H9 (cell line): ENCODE data around the gene SNX1. TPM values are rescaled to one million over a fixed set of nuclear protein-coding genes. Genes with fewer than 3 reads are reported as not detected.

ENCODE experiments used
- DNase-seq: peaks from one replicate; pipeline ENCODE4 v3.0.0-alpha.2; 2017
- H2AFZ ChIP-seq: one replicate; pipeline ENCODE4 v1.6.1; 2013; ENCODE audit warnings: mild to moderate bottlenecking, low read length, control low read depth, moderate library complexity
- H2AK5ac ChIP-seq: 2 replicates; pipeline ENCODE4 v1.6.1; 2013; ENCODE audit warnings: low read length, control low read depth, mixed read lengths; ENCODE audit not compliant: insufficient read length
- H2BK120ac ChIP-seq: one replicate; pipeline ENCODE4 v1.6.1; 2013; ENCODE audit warnings: low read depth, mild to moderate bottlenecking, low read length, control low read depth, inconsistent platforms; ENCODE audit not compliant: poor library complexity, severe bottlenecking
- H2BK12ac ChIP-seq: 2 replicates; pipeline ENCODE4 v1.6.1; 2013; ENCODE audit warnings: low read length, control low read depth, mixed read lengths, low read depth; ENCODE audit not compliant: insufficient read length
- H2BK15ac ChIP-seq: 2 replicates; pipeline ENCODE4 v1.6.1; 2013; ENCODE audit warnings: low read depth, low read length, control low read depth
- H2BK20ac ChIP-seq: one replicate; pipeline ENCODE4 v1.6.1; 2013; ENCODE audit warnings: low read depth, mild to moderate bottlenecking, low read length, control low read depth, inconsistent platforms; ENCODE audit not compliant: poor library complexity, severe bottlenecking
- H2BK5ac ChIP-seq: 2 replicates; pipeline ENCODE4 v1.6.1; 2013; ENCODE audit warnings: low read length, control low read depth, mixed read lengths; ENCODE audit not compliant: insufficient read length
- H3K14ac ChIP-seq: 2 replicates; pipeline ENCODE4 v1.6.1; 2013; ENCODE audit warnings: low read length, control low read depth; ENCODE audit not compliant: insufficient read depth
- H3K18ac ChIP-seq: 2 replicates; pipeline ENCODE4 v1.6.1; 2013; ENCODE audit warnings: low read depth, mild to moderate bottlenecking, mixed read lengths, low read length, control low read depth; ENCODE audit not compliant: insufficient read length
- H3K23ac ChIP-seq: 2 replicates; pipeline ENCODE4 v1.6.1; 2013; ENCODE audit warnings: low read length, control low read depth, mixed read lengths, low read depth; ENCODE audit not compliant: insufficient read length
- H3K23me2 ChIP-seq: 2 replicates; pipeline ENCODE4 v1.6.1; 2013; ENCODE audit warnings: low read depth, mild to moderate bottlenecking, mixed read lengths, low read length, control low read depth; ENCODE audit not compliant: insufficient read length, poor library complexity, severe bottlenecking
- H3K27ac ChIP-seq: 2 replicates; pipeline ENCODE4 v1.5.1; 2013; ENCODE audit warnings: low read length, control low read depth, mixed read lengths, low read depth; ENCODE audit not compliant: insufficient read length
- H3K27me3 ChIP-seq: 2 replicates; pipeline ENCODE4 v1.6.1; 2013; ENCODE audit warnings: low read length, control low read depth, inconsistent platforms; ENCODE audit not compliant: insufficient read depth
- H3K4ac ChIP-seq: 2 replicates; pipeline ENCODE4 v1.6.1; 2013; ENCODE audit warnings: low read depth, mild to moderate bottlenecking, control low read depth, inconsistent platforms, low read length, moderate library complexity
- H3K4me1 ChIP-seq: 2 replicates; pipeline ENCODE4 v1.6.1; 2013; ENCODE audit warnings: low read length, control low read depth, inconsistent platforms; ENCODE audit not compliant: insufficient read depth
- H3K4me2 ChIP-seq: 2 replicates; pipeline ENCODE4 v1.6.1; 2013; ENCODE audit warnings: low read length, control low read depth, mixed read lengths; ENCODE audit not compliant: insufficient read length, insufficient read depth
- H3K56ac ChIP-seq: 2 replicates; pipeline ENCODE4 v1.6.1; 2013; ENCODE audit warnings: low read depth, mild to moderate bottlenecking, mixed read lengths, low read length, control low read depth; ENCODE audit not compliant: insufficient read length
- H3K79me1 ChIP-seq: 2 replicates; pipeline ENCODE4 v1.6.1; 2013; ENCODE audit warnings: low read depth, mild to moderate bottlenecking, moderate library complexity, low read length, control low read depth, inconsistent platforms; ENCODE audit not compliant: insufficient read depth, poor library complexity, severe bottlenecking
- H3K79me2 ChIP-seq: 2 replicates; pipeline ENCODE4 v1.6.1; 2013; ENCODE audit warnings: low read length, control low read depth, inconsistent platforms; ENCODE audit not compliant: insufficient read depth
- H3K9ac ChIP-seq: 2 replicates; pipeline ENCODE4 v1.6.1; 2013; ENCODE audit warnings: low read length, control low read depth, mixed read lengths; ENCODE audit not compliant: insufficient read length; ENCODE audit errors: extremely low read depth
- H3K9me3 ChIP-seq: one replicate; pipeline ENCODE4 v1.6.1; 2013; ENCODE audit warnings: low read depth, low read length, inconsistent platforms; ENCODE audit not compliant: control insufficient read depth
- H3T11ph ChIP-seq: one replicate; pipeline ENCODE4 v1.6.1; 2013; ENCODE audit warnings: mild to moderate bottlenecking, low read length, control low read depth, inconsistent platforms
- H4K20me1 ChIP-seq: one replicate; pipeline ENCODE4 v1.6.1; 2013; ENCODE audit not compliant: control insufficient read depth, insufficient read length, insufficient read depth
- H4K5ac ChIP-seq: 2 replicates; pipeline ENCODE4 v1.6.1; 2013; ENCODE audit warnings: low read depth, mild to moderate bottlenecking, mixed read lengths, low read length, control low read depth; ENCODE audit not compliant: insufficient read length
- H4K8ac ChIP-seq: replicated peaks from 2 replicates; pipeline ENCODE4 v1.6.1; 2013; ENCODE audit warnings: low read length, control low read depth, mixed read lengths, low read depth; ENCODE audit not compliant: insufficient read length
- H4K91ac ChIP-seq: 2 replicates; pipeline ENCODE4 v1.6.1; 2013; ENCODE audit warnings: low read depth, mild to moderate bottlenecking, moderate library complexity, mixed read lengths, low read length, control low read depth; ENCODE audit not compliant: insufficient read length
- H3K27ac Mint-ChIP-seq, 3 experiments: 2 replicates in 2 of 3; 3 replicates in 1 of 3; pipeline ENCODE4 v1.8.0; 2020 to 2021; ENCODE audit warnings: mixed read lengths in 3 of 3, mild to moderate bottlenecking in 1 of 3, moderate library complexity in 1 of 3
- H3K27me3 Mint-ChIP-seq: 2 replicates; pipeline ENCODE4 v1.8.0; 2021; ENCODE audit warnings: low read depth, mild to moderate bottlenecking, moderate library complexity, mixed read lengths
- H3K36me3 Mint-ChIP-seq, 3 experiments: 2 replicates in 2 of 3; 3 replicates in 1 of 3; pipeline ENCODE4 v1.8.0; 2020 to 2021; ENCODE audit warnings: low read depth in 3 of 3, mixed read lengths in 3 of 3; ENCODE audit not compliant: insufficient read depth in 1 of 3
- H3K4me1 Mint-ChIP-seq, 2 experiments: 2 replicates each; pipeline ENCODE4 v1.8.0; 2020; ENCODE audit warnings: mixed read lengths in 2 of 2
- H3K4me3 Mint-ChIP-seq, 2 experiments: 2 replicates in 1 of 2; 3 replicates in 1 of 2; pipeline ENCODE4 v1.8.0; 2020 to 2021; ENCODE audit warnings: mild to moderate bottlenecking in 2 of 2, mixed read lengths in 2 of 2, moderate library complexity in 1 of 2
- H3K9me3 Mint-ChIP-seq, 2 experiments: 2 replicates in 1 of 2; 3 replicates in 1 of 2; pipeline ENCODE4 v1.8.0; 2020; ENCODE audit warnings: mild to moderate bottlenecking in 2 of 2, mixed read lengths in 2 of 2, moderate library complexity in 1 of 2
- CTCF ChIP-seq: fragments of 200-600 bp; sonication (generic); conservative IDR thresholded peaks from 3 replicates; pipeline ENCODE4 v1.8.0; 2021; ENCODE audit warnings: antibody characterized with exemption, mild to moderate bottlenecking
- WGBS: extraction: QIAGEN DNeasy Blood & Tissue Kit; methylation state at CpG from one replicate; pipeline ENCODE4 v1.1.7; 2013; ENCODE audit warnings: missing lambda C conversion rate, low lambda C conversion rate, mixed read lengths; ENCODE audit not compliant: insufficient read length; ENCODE audit errors: extremely low coverage; 5-methylcytosine and 5-hydroxymethylcytosine counted together
- total RNA-seq: library from RNA; stranded (reverse); gene quantifications from 2 replicates; pipeline ENCODE4 v1.2.1, GENCODE V29; 2021

The SNX1 gene
- total RNA-seq, 1 experiment from 2014 or later: 58.8 TPM

DNA sequence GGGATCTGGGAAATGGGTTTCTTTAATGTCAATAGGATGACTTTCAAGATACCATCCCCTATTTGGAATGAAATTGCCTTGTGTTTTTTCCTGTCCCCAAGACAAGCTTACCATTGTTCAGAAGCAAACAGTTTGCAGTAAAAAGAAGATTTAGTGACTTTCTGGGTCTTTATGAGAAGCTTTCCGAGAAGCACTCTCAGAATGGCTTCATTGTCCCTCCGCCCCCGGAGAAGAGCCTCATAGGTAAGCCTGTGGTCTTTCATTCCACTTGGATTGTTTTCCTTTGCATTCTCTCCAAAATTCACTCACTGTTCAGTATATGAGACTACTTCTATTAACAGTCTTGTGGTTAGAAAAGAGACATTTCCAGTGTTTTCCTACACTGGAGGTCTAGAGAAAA is 30.2 kb downstream of the SNX1 start:
- no peak overlapping the region for H2BK15ac ChIP-seq
- no peak overlapping the region for H3K18ac ChIP-seq
- H3K56ac ChIP-seq: no peak overlapping the region
- no peak overlapping the region for H3K27ac ChIP-seq
- H3K4me3 Mint-ChIP-seq: no peak overlapping the region
- no peaks in the 10 kb centered on the region for H3K23me2 ChIP-seq
- no peaks in the 10 kb centered on the region for H3K79me2 ChIP-seq
- H3K4me1 Mint-ChIP-seq: no peaks in the 10 kb centered on the region
- no peak overlapping the region for H2AFZ ChIP-seq
- H3K23ac ChIP-seq: no peak overlapping the region
- H3K9me3 ChIP-seq: no peaks in the 10 kb centered on the region
- H3K36me3 Mint-ChIP-seq: peaks cover 9 to 62% (median 49%) of the 10 kb centered on the region in 3 experiments; a peak in 6 of 7 replicates
- no peak overlapping the region for H2BK20ac ChIP-seq
- no peak overlapping the region for H3K9ac ChIP-seq
- no peak overlapping the region for H3K14ac ChIP-seq
- H2BK12ac ChIP-seq: no peak overlapping the region
- H2BK5ac ChIP-seq: no peak overlapping the region
- WGBS: no CpG with 5 or more reads among the region's 3 CpGs
- H3T11ph ChIP-seq: no peak overlapping the region
- H2BK120ac ChIP-seq: no peak overlapping the region
- H3K27me3 Mint-ChIP-seq: no peaks in the 10 kb centered on the region
- no peaks in the 10 kb centered on the region for H3K9me3 Mint-ChIP-seq
- no peak overlapping the region for H3K4me2 ChIP-seq
- H3K27ac Mint-ChIP-seq: no peak overlapping the region
- DNase-seq: no peak
- no peaks in the 10 kb centered on the region for H4K20me1 ChIP-seq
- no peak overlapping the region for H4K91ac ChIP-seq
- H4K5ac ChIP-seq: no peak overlapping the region
- H3K79me1 ChIP-seq: no peaks in the 10 kb centered on the region
- TF ChIP-seq CTCF: no peak
- no peak overlapping the region for H4K8ac ChIP-seq
- H2AK5ac ChIP-seq: no peak overlapping the region
- H3K4me1 ChIP-seq: no peaks in the 10 kb centered on the region
- H3K4ac ChIP-seq: no peak overlapping the region
- H3K27me3 ChIP-seq: no peaks in the 10 kb centered on the region
